K562 (cell line): Measurements from ENCODE around the gene ZNF391. TPM values are rescaled to one million over a fixed set of nuclear protein-coding genes. Genes with fewer than 3 reads are reported as not detected.

Source experiments
- ATF7 ChIP-seq: fragments of 450-650 bp; IDR thresholded peaks from 2 replicates; pipeline ENCODE4 v1.7.1; 2014; ENCODE audit warnings: mild to moderate bottlenecking, moderate library complexity
- CBX5 ChIP-seq: IDR thresholded peaks from 2 replicates; pipeline ENCODE4 v1.6.1; 2014; ENCODE audit warnings: low read depth, borderline replicate concordance
- CBX8 ChIP-seq: fragments of 200-600 bp; sonication (generic); IDR thresholded peaks from 2 replicates; pipeline ENCODE4 v1.6.1; 2012; ENCODE audit warnings: borderline replicate concordance, mixed run types, low read depth, mild to moderate bottlenecking, moderate library complexity, mixed read lengths, low read length, control low read depth, inconsistent platforms; ENCODE audit not compliant: poor library complexity, severe bottlenecking; ENCODE audit errors: extremely low read depth
- CGGBP1 ChIP-seq: fragments of 250-450 bp; sonication (Bioruptor Pico); IDR thresholded peaks from 2 replicates; pipeline ENCODE4 v1.9.0; 2021; ENCODE audit warnings: mild to moderate bottlenecking
- CREM ChIP-seq: IDR thresholded peaks from 2 replicates; pipeline ENCODE4 v1.6.1; 2014; ENCODE audit warnings: antibody characterized with exemption, low read depth
- FOXM1 ChIP-seq, 2 experiments: fragments of 450-650 bp in 1 of 2; sonication (generic) in 1 of 2; formaldehyde crosslinking in 1 of 2; IDR thresholded peaks; 2 replicates each; pipeline versions ENCODE4 v1.6.1 to v1.9.0; 2017 to 2022; ENCODE audit warnings: low read depth in 2 of 2, mild to moderate bottlenecking in 2 of 2, missing genetic modification reagents in 1 of 2, moderate library complexity in 1 of 2
- GTF2E2 ChIP-seq: fragments of 200-800 bp; sonication (Bioruptor generic); IDR thresholded peaks from 2 replicates; pipeline ENCODE4 v1.6.1; 2016; ENCODE audit warnings: missing genetic modification characterization, missing compliant biosample characterization
- HNRNPH1 ChIP-seq: fragments of 200-400 bp; formaldehyde crosslinking; optimal IDR thresholded peaks from 2 replicates; pipeline ENCODE3; 2017; ENCODE audit warnings: low read depth, mild to moderate bottlenecking, low read length, moderate library complexity
- KDM5B ChIP-seq: fragments of 200-600 bp; sonication (generic); IDR thresholded peaks from 2 replicates; pipeline ENCODE4 v1.6.1; 2012; ENCODE audit warnings: low read depth, mild to moderate bottlenecking, moderate library complexity, low read length, control low read depth, inconsistent platforms; ENCODE audit not compliant: insufficient replicate concordance
- NR3C1 ChIP-seq: sonication (generic); formaldehyde crosslinking; IDR thresholded peaks from 2 replicates; pipeline ENCODE4 v1.8.1; 2022; ENCODE audit warnings: missing genetic modification reagents
- TGIF2 ChIP-seq: sonication (generic); formaldehyde crosslinking; IDR thresholded peaks from 2 replicates; pipeline ENCODE4 v1.8.1; 2022; ENCODE audit warnings: mild to moderate bottlenecking, missing genetic modification reagents, moderate library complexity
- U2AF1 ChIP-seq: fragments of 200-400 bp; formaldehyde crosslinking; optimal IDR thresholded peaks from 2 replicates; pipeline ENCODE3; 2017; ENCODE audit warnings: mild to moderate bottlenecking, low read depth, low read length, moderate library complexity
- ZBTB8A ChIP-seq: fragments of 450-650 bp; IDR thresholded peaks from 2 replicates; pipeline ENCODE4 v1.6.1; 2018; ENCODE audit warnings: mild to moderate bottlenecking, moderate library complexity; ENCODE audit not compliant: partially characterized antibody
- ZNF318 ChIP-seq, 2 experiments: fragments of 450-650 bp; IDR thresholded peaks; 2 replicates each; pipeline ENCODE4 v1.6.1; 2016; ENCODE audit warnings: mild to moderate bottlenecking in 2 of 2, borderline replicate concordance in 1 of 2, low read depth in 1 of 2, moderate library complexity in 1 of 2
- ZNF431 ChIP-seq: sonication (generic); formaldehyde crosslinking; IDR thresholded peaks from 2 replicates; pipeline ENCODE4 v1.8.0; 2022; ENCODE audit warnings: mild to moderate bottlenecking, missing genetic modification reagents
- polyA plus RNA-seq, 8 experiments: library from polyadenylated mRNA; depleted of rRNA in 4 of 8; stranded (reverse) in 5 of 8; unstranded in 3 of 8; fragments of >200 nt; fragmentation: Nextera tagmentation in 2 of 8; fragmentation: Illumina TruSeq in 1 of 8; extraction: Ambion mirVana in 2 of 8; extraction: Trizol in 1 of 8; gene quantifications; 2 replicates each; pipeline versions ENCODE4 v1.2.1 to v1.2.3, GENCODE V29; 2011 to 2014; ENCODE audit warnings: inconsistent platforms in 1 of 8, missing spikeins in 1 of 8
- total RNA-seq, 7 experiments: library from RNA; depleted of rRNA in 6 of 7; stranded (reverse); fragments of >200 nt in 6 of 7; fragmentation: Illumina TruSeq in 2 of 7; extraction: Trizol in 2 of 7; gene quantifications; 2 replicates each; pipeline versions ENCODE4 v1.2.1 to v1.2.3, GENCODE V29; 2011 to 2021; ENCODE audit warnings: low replicate concordance in 1 of 7
- TF ChIP-seq, protein P1 (sequence below): sonication (generic); formaldehyde crosslinking; IDR thresholded peaks from 2 replicates; pipeline ENCODE4 v1.9.0; 2022; ENCODE audit warnings: mild to moderate bottlenecking, missing genetic modification reagents
- TF ChIP-seq, protein P2 (sequence below), 2 experiments: IDR thresholded peaks; 2 replicates each; pipeline ENCODE4 v1.6.1; 2011; ENCODE audit warnings: borderline replicate concordance in 1 of 2, control low read depth in 1 of 2, low read depth in 1 of 2, low read length in 1 of 2, mild to moderate bottlenecking in 1 of 2, mixed read lengths in 1 of 2, moderate library complexity in 1 of 2; ENCODE audit not compliant: insufficient read depth in 1 of 2, insufficient read length in 1 of 2, poor library complexity in 1 of 2, severe bottlenecking in 1 of 2; ENCODE audit errors: extremely low read depth in 1 of 2

The ZNF391 gene
- total and polyA plus RNA-seq, 9 of the 15 experiments (the other 6 are each of a cell fraction or from before 2014, with no cell fraction given), result 2.3 to 10.1 (median 5.8) TPM

DNA sequence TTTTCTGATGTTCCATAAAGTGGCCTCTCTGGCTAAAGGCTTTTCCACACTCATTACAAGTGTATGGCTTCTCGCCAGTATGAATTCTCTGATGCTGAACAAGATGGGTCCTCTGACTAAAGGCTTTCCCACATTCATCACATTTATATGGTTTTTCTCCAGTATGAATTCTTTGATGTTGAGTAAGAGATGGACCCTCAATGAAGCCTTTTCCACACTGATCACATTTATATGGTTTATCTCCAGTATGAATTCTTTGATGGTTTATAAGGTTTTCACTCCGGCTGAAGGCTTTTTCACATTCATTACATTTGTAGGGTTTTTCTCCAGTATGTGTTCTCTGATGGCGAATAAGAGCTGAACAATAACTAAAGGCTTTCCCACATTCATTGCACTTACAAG, 63.9 kb downstream of the ZNF391 start (continued):
- TF ChIP-seq KDM5B, result no peak
- no peak for TF ChIP-seq ZNF431 (CRISPR knock-in tag)
- TF ChIP-seq ATF7, result 0 out of 2 replicates have a peak, but pooled peaks have one; percentile 9
- no peak for TF ChIP-seq U2AF1
- TF ChIP-seq CREM, result no peak
- TF ChIP-seq GTF2E2 (tag), result no peak
- TF ChIP-seq, protein P1, sequence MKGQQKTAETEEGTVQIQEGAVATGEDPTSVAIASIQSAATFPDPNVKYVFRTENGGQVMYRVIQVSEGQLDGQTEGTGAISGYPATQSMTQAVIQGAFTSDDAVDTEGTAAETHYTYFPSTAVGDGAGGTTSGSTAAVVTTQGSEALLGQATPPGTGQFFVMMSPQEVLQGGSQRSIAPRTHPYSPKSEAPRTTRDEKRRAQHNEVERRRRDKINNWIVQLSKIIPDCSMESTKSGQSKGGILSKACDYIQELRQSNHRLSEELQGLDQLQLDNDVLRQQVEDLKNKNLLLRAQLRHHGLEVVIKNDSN (CRISPR knock-in tag), result no peak
- TF ChIP-seq, protein P2, sequence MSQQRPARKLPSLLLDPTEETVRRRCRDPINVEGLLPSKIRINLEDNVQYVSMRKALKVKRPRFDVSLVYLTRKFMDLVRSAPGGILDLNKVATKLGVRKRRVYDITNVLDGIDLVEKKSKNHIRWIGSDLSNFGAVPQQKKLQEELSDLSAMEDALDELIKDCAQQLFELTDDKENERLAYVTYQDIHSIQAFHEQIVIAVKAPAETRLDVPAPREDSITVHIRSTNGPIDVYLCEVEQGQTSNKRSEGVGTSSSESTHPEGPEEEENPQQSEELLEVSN (IDR thresholded peaks at IDR 0.05; ENCODE audit: borderline replicate concordance in 1 of 2, extremely low read depth in 1 of 2, insufficient read depth in 1 of 2, insufficient read length in 1 of 2, low read depth in 1 of 2, low read length in 1 of 2, poor library complexity in 1 of 2, severe bottlenecking in 1 of 2), result no peak
- TF ChIP-seq TGIF2 (CRISPR knock-in tag), result no peak
- no peak for TF ChIP-seq HNRNPH1
- TF ChIP-seq NR3C1, result no peak
- TF ChIP-seq FOXM1 (IDR thresholded peaks at IDR 0.05; ENCODE audit: low read depth), result no peak
- TF ChIP-seq FOXM1 (CRISPR knock-in tag; IDR thresholded peaks at IDR 0.05; ENCODE audit: low read depth), result no peak
- TF ChIP-seq ZBTB8A, result no peak
- no peak for TF ChIP-seq CBX8
- no peak for TF ChIP-seq ZNF318 (IDR thresholded peaks at IDR 0.05; ENCODE audit: borderline replicate concordance in 1 of 2, low read depth in 1 of 2)
- peak; percentile 68; the same call in 1 of the 2 replicates for TF ChIP-seq CBX5
- no peak for TF ChIP-seq CGGBP1 (CRISPR knock-in tag)
